Fibroblast of villous mesenchyme (primary cell): ENCODE measurements around the gene SMC5. TPM values are rescaled to one million over a fixed set of nuclear protein-coding genes. Genes with fewer than 3 reads are reported as not detected.
A peak's percentile ranks its signal among the peaks of the same experiment; 100 is the strongest.

ENCODE experiments used
- DNase-seq: peaks from one replicate; pipeline ENCODE4 v3.0.0-alpha.2; 2010; ENCODE audit warnings: low read depth
- H3K4me3 ChIP-seq: 2 replicates; pipeline ENCODE4 v1.5.1; 2011; ENCODE audit warnings: low read depth, mild to moderate bottlenecking, low read length
- CTCF ChIP-seq: IDR thresholded peaks from 2 replicates; pipeline ENCODE4 v1.5.1; 2012; ENCODE audit warnings: low read depth, mild to moderate bottlenecking, low read length; ENCODE audit not compliant: insufficient read depth
- total RNA-seq: library from RNA; depleted of rRNA; stranded (reverse); fragments of >200 nt; gene quantifications from 2 replicates; pipeline ENCODE4 v1.2.3, GENCODE V29; 2012

Gene SMC5
- total RNA-seq, 1 donor, result 39.3 TPM

GRCh38 chr9:70256123-70256551, 2.6 kb upstream of the SMC5 start:
- H3K4me3 ChIP-seq, result peak overlapping the region; percentile 90
- peak; percentile 90 for DNase-seq
- no peak for TF ChIP-seq CTCF

- peak overlapping the region; percentile 90 for H3K4me3 ChIP-seq
- no peak for TF ChIP-seq CTCF
Observed at GRCh38 chr9:70257502-70257901, 1.3 kb upstream of the SMC5 start.

GRCh38 chr9:70257991-70258691, 637 bp upstream of the SMC5 start:
- H3K4me3 ChIP-seq, result peak overlapping the region; percentile 90
- no peak for TF ChIP-seq CTCF
- peak; percentile 76 for DNase-seq

More at GRCh38 chr9:70257502-70257901, 1.3 kb upstream of the SMC5 start:
- no peak for DNase-seq

GRCh38 chr9:70259512-70259802, 679 bp downstream of the SMC5 start:
- peak overlapping the region; percentile 90 for H3K4me3 ChIP-seq
- no peak for TF ChIP-seq CTCF
- DNase-seq, result no peak

GRCh38 chr9:70260007-70260443, 1.2 kb downstream of the SMC5 start:
- H3K4me3 ChIP-seq, result peak overlapping the region; percentile 90
- peak; percentile 35 for DNase-seq
- no peak for TF ChIP-seq CTCF

- TF ChIP-seq CTCF, result no peak
- H3K4me3 ChIP-seq, result peak overlapping the region; percentile 90
- no peak for DNase-seq
Observed at GRCh38 chr9:70260606-70261005, 1.8 kb downstream of the SMC5 start.

- TF ChIP-seq CTCF, result no peak
- peak; percentile 17 for DNase-seq
- peak overlapping the region; percentile 90 for H3K4me3 ChIP-seq
Observed at GRCh38 chr9:70261131-70261870, 2.5 kb downstream of the SMC5 start.
